Vagina (tissue), 2 donors: ENCODE results near the gene DNPEP. TPM values are rescaled to one million over a fixed set of nuclear protein-coding genes. Genes with fewer than 3 reads are reported as not detected.

ENCODE experiments used
- DNase-seq, 2 donors: peaks; one replicate each; pipeline ENCODE4 v3.0.0-alpha.2; 2017; ENCODE audit errors: extremely low spot score in 2 of 2
- H3K27ac ChIP-seq: fragments of 200-600 bp; sonication (generic); one replicate; pipeline ENCODE4 v1.5.1; 2019
- H3K27me3 ChIP-seq: fragments of 200-600 bp; sonication (generic); one replicate; pipeline ENCODE4 v1.5.1; 2019
- H3K36me3 ChIP-seq, 2 donors: fragments of 200-600 bp; sonication (generic); one replicate each; pipeline ENCODE4 v1.5.1; 2017 to 2019
- H3K4me1 ChIP-seq: fragments of 200-600 bp; sonication (generic); one replicate; pipeline ENCODE4 v1.5.1; 2019
- H3K4me3 ChIP-seq, 2 donors: fragments of 200-600 bp; sonication (generic); 1 replicate in 1 of 2; 2 replicates in 1 of 2; pipeline ENCODE4 v1.5.1; 2016 to 2019
- H3K9me3 ChIP-seq: fragments of 200-600 bp; sonication (generic); one replicate; pipeline ENCODE4 v1.5.1; 2019
- CTCF ChIP-seq, 3 experiments: fragments of 450-650 bp in 2 of 3; fragments of 200-600 bp in 1 of 3; sonication (generic) in 1 of 3; IDR thresholded peaks; one replicate each; pipeline ENCODE4 v1.5.1; 2017 to 2019; ENCODE audit warnings: antibody characterized with exemption in 3 of 3, mild to moderate bottlenecking in 2 of 3, moderate library complexity in 2 of 3
- POLR2A ChIP-seq, 2 donors: fragments of 450-650 bp; IDR thresholded peaks; one replicate each; pipeline ENCODE4 v1.6.1; 2017; ENCODE audit warnings: antibody characterized with exemption in 2 of 2, mild to moderate bottlenecking in 2 of 2, moderate library complexity in 2 of 2
- POLR2AphosphoS5 ChIP-seq, 2 donors: sonication (generic); formaldehyde crosslinking; IDR thresholded peaks; one replicate each; pipeline ENCODE4 v1.9.0; 2017; ENCODE audit warnings: antibody characterized with exemption in 2 of 2, mild to moderate bottlenecking in 2 of 2, low read depth in 1 of 2; ENCODE audit not compliant: insufficient read depth in 1 of 2
- intact Hi-C: fragments of 100-400 bp; cut with DNase I; formaldehyde crosslinking; loops from one replicate; pipeline ENCODE4 v1.15.1; 2023
- total RNA-seq: library from RNA; depleted of rRNA; stranded (reverse); fragments of >200 nt; gene quantifications from one replicate; pipeline ENCODE4 v1.2.3, GENCODE V29; 2016

DNPEP gene
- total RNA-seq, 1 donor from 2014 or later: 62.9 TPM

GRCh38 chr2:219416938-219417337 is 29.2 kb upstream of the DNPEP start:
- intact Hi-C loops: no loop called here
- no peak for DNase-seq
- H3K36me3 ChIP-seq: no peaks in the 10 kb centered on the region
- H3K27me3 ChIP-seq: no peaks in the 10 kb centered on the region
- H3K9me3 ChIP-seq: no peaks in the 10 kb centered on the region
- H3K4me3 ChIP-seq: no peak overlapping the region
- no peak for TF ChIP-seq CTCF (IDR thresholded peaks at IDR 0.05)
- no peak for TF ChIP-seq POLR2A (IDR thresholded peaks at IDR 0.05)
- no peak for TF ChIP-seq POLR2AphosphoS5 (IDR thresholded peaks at IDR 0.05; ENCODE audit: insufficient read depth in 1 of 2, low read depth in 1 of 2)
- peaks cover 22% of the 10 kb centered on the region for H3K4me1 ChIP-seq
- peak overlapping the region; percentile 66 for H3K27ac ChIP-seq

GRCh38 chr2:219416235-219416602 is 28.5 kb upstream of the DNPEP start:
- no peak overlapping the region for H3K4me3 ChIP-seq
- TF ChIP-seq CTCF (IDR thresholded peaks at IDR 0.05): no peak
- TF ChIP-seq POLR2A (IDR thresholded peaks at IDR 0.05): no peak
- TF ChIP-seq POLR2AphosphoS5 (IDR thresholded peaks at IDR 0.05; ENCODE audit: insufficient read depth in 1 of 2, low read depth in 1 of 2): no peak
- H3K36me3 ChIP-seq: no peaks in the 10 kb centered on the region
- H3K4me1 ChIP-seq: peaks cover 22% of the 10 kb centered on the region
- H3K9me3 ChIP-seq: no peaks in the 10 kb centered on the region
- intact Hi-C loops: no loop called here
- no peaks in the 10 kb centered on the region for H3K27me3 ChIP-seq
- no peak for DNase-seq
- peak overlapping the region; percentile 66 for H3K27ac ChIP-seq

GRCh38 chr2:219415580-219416234 is 28.0 kb upstream of the DNPEP start:
- Histone ChIP-seq H3K4me1 (peaks cover 22% of the 10 kb centered on the region), H3K9me3 (no peaks in the 10 kb centered on the region), H3K36me3 (no peaks in the 10 kb centered on the region), H3K4me3 (no peak overlapping the region), H3K27me3 (no peaks in the 10 kb centered on the region), H3K27ac (peak overlapping the region; percentile 66)
- intact Hi-C loops: no loop called here
- TF ChIP-seq POLR2AphosphoS5 (IDR thresholded peaks at IDR 0.05; ENCODE audit: insufficient read depth in 1 of 2, low read depth in 1 of 2): no peak
- TF ChIP-seq POLR2A (IDR thresholded peaks at IDR 0.05): no peak
- no peak for TF ChIP-seq CTCF (IDR thresholded peaks at IDR 0.05)
- no peak for DNase-seq

- peaks cover 22% of the 10 kb centered on the region for H3K4me1 ChIP-seq
- H3K36me3 ChIP-seq: no peaks in the 10 kb centered on the region
- H3K27me3 ChIP-seq: no peaks in the 10 kb centered on the region
- H3K4me3 ChIP-seq: no peak overlapping the region
- H3K9me3 ChIP-seq: no peaks in the 10 kb centered on the region
- H3K27ac ChIP-seq: no peak overlapping the region
- intact Hi-C loops: no loop called here
- TF ChIP-seq POLR2A (IDR thresholded peaks at IDR 0.05) (no peak), CTCF (IDR thresholded peaks at IDR 0.05) (no peak), POLR2AphosphoS5 (IDR thresholded peaks at IDR 0.05; ENCODE audit: insufficient read depth in 1 of 2, low read depth in 1 of 2) (no peak)
- no peak for DNase-seq
Observed at GRCh38 chr2:219414857-219415256, 27.1 kb upstream of the DNPEP start.

GRCh38 chr2:219410390-219410789 is 22.7 kb upstream of the DNPEP start:
- Histone ChIP-seq H3K9me3 (no peaks in the 10 kb centered on the region), H3K36me3 (no peaks in the 10 kb centered on the region), H3K27me3 (no peaks in the 10 kb centered on the region), H3K27ac (no peak overlapping the region), H3K4me1 (no peaks in the 10 kb centered on the region), H3K4me3 (no peak overlapping the region)
- DNase-seq: no peak
- TF ChIP-seq CTCF (IDR thresholded peaks at IDR 0.05) (no peak), POLR2A (IDR thresholded peaks at IDR 0.05) (no peak), POLR2AphosphoS5 (IDR thresholded peaks at IDR 0.05; ENCODE audit: insufficient read depth in 1 of 2, low read depth in 1 of 2) (no peak)
- intact Hi-C loops: no loop called here
